HCT116 (cell line): Measurements from ENCODE around the gene IFT20.

ENCODE experiments used
- ATF3 ChIP-seq: IDR thresholded peaks from 2 replicates; pipeline ENCODE4 v1.6.1; 2012
- CTCF ChIP-seq, 3 experiments: fragments of 200-600 bp in 1 of 3; sonication (generic) in 1 of 3; IDR thresholded peaks in 2 of 3; conservative IDR thresholded peaks in 1 of 3; 2 replicates each; pipeline ENCODE4 v1.5.1; 2012 to 2017; ENCODE audit warnings: low read depth in 2 of 3, low read length in 2 of 3, antibody characterized with exemption in 1 of 3, borderline replicate concordance in 1 of 3, control low read depth in 1 of 3, mild to moderate bottlenecking in 1 of 3, mixed read lengths in 1 of 3, mixed run types in 1 of 3, moderate library complexity in 1 of 3; ENCODE audit not compliant: insufficient read depth in 1 of 3
- EZH2 ChIP-seq: fragments of 200-600 bp; sonication (generic); IDR thresholded peaks from 2 replicates; pipeline ENCODE4 v1.6.1; 2017; ENCODE audit warnings: antibody characterized with exemption, mixed run types
- EZH2phosphoT487 ChIP-seq: fragments of 200-600 bp; IDR thresholded peaks from 2 replicates; pipeline ENCODE4 v1.6.1; 2018; ENCODE audit warnings: antibody characterized with exemption, borderline replicate concordance
- FOSL1 ChIP-seq: IDR thresholded peaks from 2 replicates; pipeline ENCODE4 v1.6.1; 2012; ENCODE audit warnings: low read depth
- MAX ChIP-seq: IDR thresholded peaks from 2 replicates; pipeline ENCODE4 v1.6.1; 2012
- POLR2A ChIP-seq: IDR thresholded peaks from 2 replicates; pipeline ENCODE4 v1.7.0; 2011; ENCODE audit warnings: borderline replicate concordance; ENCODE audit not compliant: insufficient read depth, insufficient read length; ENCODE audit errors: extremely low read depth
- POLR2AphosphoS5 ChIP-seq: IDR thresholded peaks from 2 replicates; pipeline ENCODE4 v1.6.1; 2011; ENCODE audit warnings: mild to moderate bottlenecking, low read depth, low read length, moderate library complexity
- SIN3A ChIP-seq: IDR thresholded peaks from 2 replicates; pipeline ENCODE4 v1.6.1; 2012; ENCODE audit warnings: low read depth
- SP1 ChIP-seq: IDR thresholded peaks from 2 replicates; pipeline ENCODE4 v1.6.1; 2012; ENCODE audit warnings: low read depth
- SRF ChIP-seq: IDR thresholded peaks from 2 replicates; pipeline ENCODE4 v1.6.1; 2012; ENCODE audit warnings: low read depth
- TCF7L2 ChIP-seq: IDR thresholded peaks from 2 replicates; pipeline ENCODE4 v1.7.0; 2011; ENCODE audit warnings: borderline replicate concordance, inconsistent platforms; ENCODE audit not compliant: insufficient read depth, insufficient read length; ENCODE audit errors: extremely low read depth
- ZFX ChIP-seq: fragments of 450-650 bp; IDR thresholded peaks from 2 replicates; pipeline ENCODE4 v1.6.1; 2017
- ZNF274 ChIP-seq: fragments of 200-500 bp; sonication (Bioruptor generic); IDR thresholded peaks from 2 replicates; pipeline ENCODE4 v1.6.1; 2014; ENCODE audit warnings: mild to moderate bottlenecking, low read depth, low read length, inconsistent platforms

GRCh38 chr17:28343491-28343932 lies 8.2 kb upstream of the IFT20 start:
- TF ChIP-seq CTCF (IDR thresholded peaks at IDR 0.05 in 2 of 3, conservative IDR thresholded peaks at IDR 0.05 in 1 of 3; ENCODE audit: borderline replicate concordance in 1 of 3, insufficient read depth in 1 of 3, low read depth in 2 of 3, low read length in 2 of 3) (no peak), SIN3A (no peak), MAX (no peak), TCF7L2 (no peak), FOSL1 (no peak), EZH2phosphoT487 (no peak), POLR2A (no peak), ZFX (no peak), SRF (no peak), SP1 (no peak), EZH2 (no peak), POLR2AphosphoS5 (no peak), ATF3 (no peak), ZNF274 (no peak)
